ENCODE results near the gene AIFM1.

AIFM1 gene

DNA sequence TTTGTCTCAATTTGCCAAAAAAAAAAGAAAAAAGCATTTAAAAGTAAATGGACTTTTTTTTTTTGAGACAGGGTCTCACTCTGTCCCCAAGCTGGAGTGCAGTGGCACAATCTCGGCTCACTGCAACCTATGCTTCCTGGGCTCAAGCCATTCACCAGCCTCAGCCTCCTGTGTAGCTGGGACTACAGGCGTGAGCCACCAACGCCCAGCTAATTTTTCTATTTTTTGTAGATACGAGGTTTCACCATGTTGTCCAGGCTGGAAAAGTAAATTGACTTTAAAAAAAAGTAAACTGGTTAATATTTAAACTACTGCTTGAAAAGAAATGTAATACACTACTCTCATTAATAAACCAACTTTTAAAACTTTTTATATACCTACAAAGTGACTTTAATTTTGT is 5.9 kb downstream of the AIFM1 start:
- no peak for TF ChIP-seq ZBTB7A (IDR thresholded peaks at IDR 0.05; ENCODE audit: low read depth)
- no peak for TF ChIP-seq TEAD4 (IDR thresholded peaks at IDR 0.05)

GRCh38 chrX:130158311-130158710 is 7.3 kb downstream of the AIFM1 start:
- TF ChIP-seq TEAD4 (IDR thresholded peaks at IDR 0.05) (no peak), MAX (IDR thresholded peaks at IDR 0.05) (no peak), REST (IDR thresholded peaks at IDR 0.05; ENCODE audit: low read depth) (no peak), CEBPB (IDR thresholded peaks at IDR 0.05) (no peak), CREB1 (IDR thresholded peaks at IDR 0.05; ENCODE audit: low read depth) (no peak), EGR1 (IDR thresholded peaks at IDR 0.05) (no peak), FOXM1 (IDR thresholded peaks at IDR 0.05; ENCODE audit: borderline replicate concordance, low read depth) (no peak), TAF1 (IDR thresholded peaks at IDR 0.05; ENCODE audit: low read depth) (no peak), ZBTB7A (IDR thresholded peaks at IDR 0.05; ENCODE audit: low read depth) (no peak), RAD21 (IDR thresholded peaks at IDR 0.05; ENCODE audit: low read depth) (no peak), NFIC (IDR thresholded peaks at IDR 0.05) (no peak), TCF12 (IDR thresholded peaks at IDR 0.05; ENCODE audit: low read depth) (no peak), YY1 (IDR thresholded peaks at IDR 0.05; ENCODE audit: low read depth) (no peak), EP300 (IDR thresholded peaks at IDR 0.05; ENCODE audit: borderline replicate concordance) (no peak), USF1 (IDR thresholded peaks at IDR 0.05) (no peak)

GRCh38 chrX:130155564-130155963 is 10.1 kb downstream of the AIFM1 start:
- TF ChIP-seq TAF1 (IDR thresholded peaks at IDR 0.05; ENCODE audit: low read depth): no peak
- no peak for TF ChIP-seq EP300 (IDR thresholded peaks at IDR 0.05; ENCODE audit: borderline replicate concordance)
- no peak for TF ChIP-seq ZBTB7A (IDR thresholded peaks at IDR 0.05; ENCODE audit: low read depth)
- TF ChIP-seq YY1 (IDR thresholded peaks at IDR 0.05; ENCODE audit: low read depth): no peak
- TF ChIP-seq RAD21 (IDR thresholded peaks at IDR 0.05; ENCODE audit: low read depth): no peak
- no peak for TF ChIP-seq EGR1 (IDR thresholded peaks at IDR 0.05)
- no peak for TF ChIP-seq USF1 (IDR thresholded peaks at IDR 0.05)
- TF ChIP-seq REST (IDR thresholded peaks at IDR 0.05; ENCODE audit: low read depth): no peak
- TF ChIP-seq TEAD4 (IDR thresholded peaks at IDR 0.05): no peak
- TF ChIP-seq FOXM1 (IDR thresholded peaks at IDR 0.05; ENCODE audit: borderline replicate concordance, low read depth): no peak
- no peak for TF ChIP-seq CREB1 (IDR thresholded peaks at IDR 0.05; ENCODE audit: low read depth)
- TF ChIP-seq NFIC (IDR thresholded peaks at IDR 0.05): no peak
- TF ChIP-seq TCF12 (IDR thresholded peaks at IDR 0.05; ENCODE audit: low read depth): no peak
- TF ChIP-seq CEBPB (IDR thresholded peaks at IDR 0.05): no peak
- TF ChIP-seq MAX (IDR thresholded peaks at IDR 0.05): no peak

GRCh38 chrX:130147631-130148030 is 18.0 kb downstream of the AIFM1 start:
- no peak for TF ChIP-seq MAX (IDR thresholded peaks at IDR 0.05)
- TF ChIP-seq YY1 (IDR thresholded peaks at IDR 0.05; ENCODE audit: low read depth): no peak

GRCh38 chrX:130145123-130145522 is 20.5 kb downstream of the AIFM1 start:
- TF ChIP-seq MAX (IDR thresholded peaks at IDR 0.05) (no peak), YY1 (IDR thresholded peaks at IDR 0.05; ENCODE audit: low read depth) (no peak), REST (IDR thresholded peaks at IDR 0.05; ENCODE audit: low read depth) (no peak), NFIC (IDR thresholded peaks at IDR 0.05) (no peak), TCF12 (IDR thresholded peaks at IDR 0.05; ENCODE audit: low read depth) (no peak), EP300 (IDR thresholded peaks at IDR 0.05; ENCODE audit: borderline replicate concordance) (no peak), CREB1 (IDR thresholded peaks at IDR 0.05; ENCODE audit: low read depth) (no peak), TEAD4 (IDR thresholded peaks at IDR 0.05) (no peak), FOXM1 (IDR thresholded peaks at IDR 0.05; ENCODE audit: borderline replicate concordance, low read depth) (no peak), USF1 (IDR thresholded peaks at IDR 0.05) (no peak), TAF1 (IDR thresholded peaks at IDR 0.05; ENCODE audit: low read depth) (no peak), EGR1 (IDR thresholded peaks at IDR 0.05) (no peak), RAD21 (IDR thresholded peaks at IDR 0.05; ENCODE audit: low read depth) (no peak), ZBTB7A (IDR thresholded peaks at IDR 0.05; ENCODE audit: low read depth) (no peak), CEBPB (IDR thresholded peaks at IDR 0.05) (no peak)

Data from Ishikawa (cell line).